NT2/D1 (cell line): Measurements from ENCODE around the gene CDK14.

Experiments used
- SUZ12 ChIP-seq: IDR thresholded peaks from 2 replicates; pipeline ENCODE4 v1.6.1; 2011; ENCODE audit not compliant: insufficient read length, insufficient read depth; ENCODE audit errors: extremely low read depth
- YY1 ChIP-seq: IDR thresholded peaks from 2 replicates; pipeline ENCODE4 v1.6.1; 2011; ENCODE audit not compliant: insufficient read length, insufficient read depth
- ZNF274 ChIP-seq: IDR thresholded peaks from 2 replicates; pipeline ENCODE4 v1.6.1; 2011; ENCODE audit warnings: mild to moderate bottlenecking, low read depth, low read length

DNA sequence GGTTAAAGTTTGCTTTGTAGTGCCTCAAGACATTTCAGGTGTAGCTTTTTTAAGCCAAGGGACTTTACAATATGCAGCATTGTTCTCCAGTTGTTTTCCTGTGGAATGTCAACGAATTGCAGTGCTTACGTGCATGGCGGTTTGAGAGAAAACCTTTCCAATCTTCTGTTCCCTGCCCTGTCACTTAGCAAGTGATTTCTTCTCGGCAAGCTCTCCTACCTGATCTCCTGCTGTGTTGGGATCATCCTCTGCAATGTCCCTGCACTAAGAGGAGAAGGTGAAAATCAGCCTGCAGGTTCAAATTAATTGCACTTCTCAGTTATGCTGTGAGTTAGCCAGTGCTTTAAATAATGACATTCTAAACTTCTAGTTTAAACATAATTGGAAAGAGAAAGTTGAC, 470.5 kb downstream of the CDK14 start:
- TF ChIP-seq SUZ12 (no peak), ZNF274 (no peak), YY1 (no peak)
